ENCODE results near the gene KCNIP1.

GRCh38 chr5:170478306-170478705 is 25.5 kb upstream of the KCNIP1 start:
- no peak for TF ChIP-seq CTCF (IDR thresholded peaks at IDR 0.05)
- no peak for TF ChIP-seq REST (IDR thresholded peaks at IDR 0.05; ENCODE audit: insufficient read depth in 1 of 2, low read depth in 2 of 2, low read length in 1 of 2)
- no peak for TF ChIP-seq TCF7L2 (IDR thresholded peaks at IDR 0.05; ENCODE audit: low read depth, low read length)
- no peak for TF ChIP-seq POLR2AphosphoS5 (IDR thresholded peaks at IDR 0.05; ENCODE audit: low read depth, low read length)

All from Panc1 (cell line).